Right lobe of liver (tissue), 4 donors: ENCODE results near the gene TRIM66.

Experiments used
- CTCF ChIP-seq, 4 donors: fragments of 200-600 bp in 3 of 4; fragments of 450-650 bp in 1 of 4; IDR thresholded peaks; one replicate each; pipeline versions ENCODE4 v1.5.1 to v1.8.0; 2016 to 2022; ENCODE audit warnings: antibody characterized with exemption in 4 of 4, mild to moderate bottlenecking in 2 of 4
- POLR2A ChIP-seq: fragments of 450-650 bp; IDR thresholded peaks from one replicate; pipeline ENCODE4 v1.6.1; 2017; ENCODE audit warnings: antibody characterized with exemption, mild to moderate bottlenecking
- donor health status: DM: no; HTN: no; CAD: no.
- donor health status: DM: no; HTN: no; CAD: no.
- donor health status: DM: no; HTN: yes; CAD: no.

DNA sequence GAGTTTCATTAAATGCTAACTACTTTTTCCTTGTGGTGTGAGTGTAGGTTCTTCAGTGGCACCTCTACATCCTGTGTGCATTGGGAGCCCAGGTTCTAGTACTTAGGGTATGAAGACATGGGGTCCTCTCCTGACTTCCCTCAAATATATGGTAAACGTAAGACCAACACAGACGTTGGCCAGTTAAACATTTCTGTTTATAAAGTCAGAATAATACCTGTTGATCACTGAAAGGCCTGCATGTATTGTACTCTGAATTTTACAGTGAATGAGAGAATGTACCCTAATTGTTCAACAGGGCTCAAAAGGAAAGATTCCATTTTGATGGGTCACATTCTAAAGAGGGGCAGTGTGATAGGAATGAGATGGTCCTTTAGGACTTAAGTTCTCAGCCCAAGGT lies 3.4 kb upstream of the TRIM66 start:
- no peak for TF ChIP-seq CTCF (IDR thresholded peaks at IDR 0.05)
- no peak for TF ChIP-seq POLR2A
